Activated CD4-positive, alpha-beta T cell treated with anti-CD3 and anti-CD28 coated beads, Interleukin-2, amount 50 U/mL, for 24 hours (primary cell): ENCODE data around the gene IFI44.
A peak's percentile ranks its signal among the peaks of the same experiment; 100 is the strongest.

Experiments used
- DNase-seq, 2 donors: peaks; one replicate each; pipeline ENCODE4 v3.0.0-alpha.2; 2020; ENCODE audit warnings: low read depth in 1 of 2, low spot score in 1 of 2

IFI44 gene

GRCh38 chr1:78649628-78650027 lies at the start of gene IFI44:
IFI44 (plus strand) TSS chr1:78649831; CDS start chr1:78650196, 365 bp downstream.
- peak; percentile 24 to 58 for DNase-seq

GRCh38 chr1:78601068-78601467 lies 48.6 kb upstream of the IFI44 start:
- DNase-seq: no peak

- no peak for DNase-seq
These were observed 46.4 kb upstream of the IFI44 start for GRCh38 chr1:78603206-78603605.

- DNase-seq: no peak
These were observed 45.0 kb upstream of the IFI44 start for GRCh38 chr1:78604643-78605042.

GRCh38 chr1:78606274-78606673 lies 43.4 kb upstream of the IFI44 start:
- no peak for DNase-seq

GRCh38 chr1:78607334-78607927 lies 42.2 kb upstream of the IFI44 start:
- DNase-seq: no peak

GRCh38 chr1:78607944-78608343 lies 41.7 kb upstream of the IFI44 start:
- DNase-seq: no peak

GRCh38 chr1:78617615-78618026 lies 32.0 kb upstream of the IFI44 start:
- peak; percentile 4 to 65 for DNase-seq

GRCh38 chr1:78619032-78619431 lies 30.6 kb upstream of the IFI44 start:
- no peak for DNase-seq

- DNase-seq: no peak
These were observed 30.2 kb upstream of the IFI44 start for GRCh38 chr1:78619446-78619802.

GRCh38 chr1:78619803-78620579 lies 29.6 kb upstream of the IFI44 start, which contains the start of gene IFI44L:
IFI44L (plus strand) TSS chr1:78620448; CDS start chr1:78627916, 7,468 bp downstream.
- peak; percentile 30 to 61 for DNase-seq

- DNase-seq: no peak
These were observed 29.0 kb upstream of the IFI44 start for GRCh38 chr1:78620666-78621065.

- no peak for DNase-seq
These were observed 27.1 kb upstream of the IFI44 start for GRCh38 chr1:78622548-78622947.

- DNase-seq: no peak
These were observed 25.6 kb upstream of the IFI44 start for GRCh38 chr1:78624035-78624434.

- no peak for DNase-seq
These were observed 22.3 kb upstream of the IFI44 start for GRCh38 chr1:78627321-78627720.

GRCh38 chr1:78630600-78630999 lies 19.0 kb upstream of the IFI44 start:
- no peak for DNase-seq

- DNase-seq: no peak
These were observed 16.4 kb upstream of the IFI44 start for GRCh38 chr1:78633209-78633608.

GRCh38 chr1:78640462-78640861 lies 9.2 kb upstream of the IFI44 start:
- DNase-seq: no peak

GRCh38 chr1:78641558-78641957 lies 8.1 kb upstream of the IFI44 start:
- no peak for DNase-seq

GRCh38 chr1:78645723-78646122 lies 3.9 kb upstream of the IFI44 start:
- no peak for DNase-seq

- DNase-seq: no peak
These were observed 2.4 kb upstream of the IFI44 start for GRCh38 chr1:78647238-78647637.

GRCh38 chr1:78650114-78650660 lies 556 bp downstream of the IFI44 start:
- DNase-seq: no peak
